ENCODE measurements around the gene RAD18.

DNA sequence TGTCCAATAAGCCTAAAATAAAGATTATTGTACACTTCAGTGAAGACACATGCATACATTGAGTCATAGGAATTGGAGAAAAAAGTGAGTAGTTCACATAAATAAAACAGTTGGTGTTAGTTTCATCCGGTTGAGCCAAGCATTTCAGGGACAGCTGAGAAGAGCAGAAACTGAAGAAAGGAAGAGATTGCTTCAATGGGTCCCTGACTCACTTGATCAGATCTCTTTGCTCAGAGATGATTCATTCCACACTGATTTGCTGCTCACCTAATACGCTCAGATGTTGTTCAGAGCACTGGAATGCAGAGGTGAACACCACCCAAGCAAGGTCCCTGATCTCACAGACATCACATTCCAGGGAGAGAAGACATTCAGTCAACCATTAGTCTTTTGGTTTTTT, 93.7 kb downstream of the RAD18 start:
- TF ChIP-seq, protein P1, sequence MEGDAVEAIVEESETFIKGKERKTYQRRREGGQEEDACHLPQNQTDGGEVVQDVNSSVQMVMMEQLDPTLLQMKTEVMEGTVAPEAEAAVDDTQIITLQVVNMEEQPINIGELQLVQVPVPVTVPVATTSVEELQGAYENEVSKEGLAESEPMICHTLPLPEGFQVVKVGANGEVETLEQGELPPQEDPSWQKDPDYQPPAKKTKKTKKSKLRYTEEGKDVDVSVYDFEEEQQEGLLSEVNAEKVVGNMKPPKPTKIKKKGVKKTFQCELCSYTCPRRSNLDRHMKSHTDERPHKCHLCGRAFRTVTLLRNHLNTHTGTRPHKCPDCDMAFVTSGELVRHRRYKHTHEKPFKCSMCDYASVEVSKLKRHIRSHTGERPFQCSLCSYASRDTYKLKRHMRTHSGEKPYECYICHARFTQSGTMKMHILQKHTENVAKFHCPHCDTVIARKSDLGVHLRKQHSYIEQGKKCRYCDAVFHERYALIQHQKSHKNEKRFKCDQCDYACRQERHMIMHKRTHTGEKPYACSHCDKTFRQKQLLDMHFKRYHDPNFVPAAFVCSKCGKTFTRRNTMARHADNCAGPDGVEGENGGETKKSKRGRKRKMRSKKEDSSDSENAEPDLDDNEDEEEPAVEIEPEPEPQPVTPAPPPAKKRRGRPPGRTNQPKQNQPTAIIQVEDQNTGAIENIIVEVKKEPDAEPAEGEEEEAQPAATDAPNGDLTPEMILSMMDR (IDR thresholded peaks at IDR 0.05) = no peak
- no peak for TF ChIP-seq EZH2 (IDR thresholded peaks at IDR 0.05; ENCODE audit: borderline replicate concordance, insufficient read depth, low read depth, low read length, poor library complexity, severe bottlenecking)
